ENCODE measurements around the gene C11orf68. TPM values are rescaled to one million over a fixed set of nuclear protein-coding genes. Genes with fewer than 3 reads are reported as not detected.

Gene C11orf68
- total and polyA plus RNA-seq, 10 of the 15 experiments (the other 5 are each of a cell fraction or from before 2014, with no cell fraction given) = 3.0 to 25.4 (median 16.7) TPM

DNA sequence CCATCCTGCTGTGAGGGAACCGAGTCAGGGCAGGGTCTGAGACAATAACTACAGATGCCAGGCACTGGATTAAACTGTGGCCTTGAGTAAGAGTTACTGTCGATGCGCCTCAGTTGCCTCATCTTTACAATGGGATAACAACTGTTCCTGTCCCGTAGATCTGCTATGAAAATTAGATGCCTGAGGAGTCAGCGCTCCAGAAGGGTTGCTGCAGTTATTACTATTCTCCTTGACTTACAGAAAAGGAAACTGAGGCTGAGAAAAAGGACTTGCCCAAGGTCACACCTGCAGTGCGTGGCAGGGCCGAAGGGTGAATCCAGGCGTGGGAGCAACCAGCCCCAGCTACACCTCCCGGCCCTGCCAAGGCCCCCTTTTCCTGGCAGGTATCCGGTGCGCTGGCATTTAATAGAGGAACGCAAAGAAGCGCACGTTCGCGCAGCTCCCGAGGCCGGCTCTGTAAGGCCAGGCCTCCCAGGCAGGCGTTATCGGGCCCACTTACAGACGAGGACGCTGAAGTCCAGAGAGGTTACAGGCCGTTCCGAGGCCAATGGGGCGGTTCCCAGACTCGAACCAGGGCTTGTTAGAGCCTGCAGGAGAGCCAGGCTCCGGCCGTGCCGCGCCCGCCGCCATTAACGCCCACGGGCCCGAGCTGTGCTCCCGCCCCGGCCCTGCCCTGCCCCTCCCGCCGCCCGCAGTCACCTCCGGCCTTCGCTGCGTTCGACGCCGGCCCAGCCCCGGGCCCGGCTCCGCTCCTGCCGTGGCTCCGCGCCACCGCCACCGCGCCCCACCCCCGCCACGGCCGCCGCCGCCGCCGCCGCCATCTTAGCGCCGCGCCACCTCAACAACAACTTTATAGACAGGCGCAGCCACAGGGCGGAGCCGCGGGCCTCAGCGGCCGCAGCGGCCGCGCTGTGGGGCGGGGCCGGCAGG, at the start of gene C11orf68 (continued):
- TF ChIP-seq ZNF274 (IDR thresholded peaks at IDR 0.05; ENCODE audit: insufficient read depth, insufficient read length) (no peak), SP1 (IDR thresholded peaks at IDR 0.05; ENCODE audit: low read depth, low read length) (no peak), SREBF1 (IDR thresholded peaks at IDR 0.05; ENCODE audit: low read length) (no peak), RELA (IDR thresholded peaks at IDR 0.05; ENCODE audit: borderline replicate concordance, partially characterized antibody) (peak; percentile 12), SUPT20H (IDR thresholded peaks at IDR 0.05; ENCODE audit: borderline replicate concordance, control insufficient read depth, low read depth, low read length) (no peak), ZNF384 (IDR thresholded peaks at IDR 0.05; ENCODE audit: borderline replicate concordance, low read depth, low read length) (no peak), DPF2 (IDR thresholded peaks at IDR 0.05) (peak; percentile 9; the same call in 1 of the 2 replicates), PAX5 (IDR thresholded peaks at IDR 0.05; ENCODE audit: borderline replicate concordance, low read depth, low read length) (no peak), SPI1 (IDR thresholded peaks at IDR 0.05; ENCODE audit: borderline replicate concordance, insufficient read depth, low read depth, low read length) (no peak), NFIC (IDR thresholded peaks at IDR 0.05; ENCODE audit: low read depth, low read length) (no peak), KDM1A (IDR thresholded peaks at IDR 0.05; ENCODE audit: borderline replicate concordance) (no peak), POLR2AphosphoS2 (IDR thresholded peaks at IDR 0.05; ENCODE audit: low read depth, low read length) (no peak), SIN3A (IDR thresholded peaks at IDR 0.05; ENCODE audit: low read depth, low read length) (no peak)
- TF ChIP-seq, protein P1, sequence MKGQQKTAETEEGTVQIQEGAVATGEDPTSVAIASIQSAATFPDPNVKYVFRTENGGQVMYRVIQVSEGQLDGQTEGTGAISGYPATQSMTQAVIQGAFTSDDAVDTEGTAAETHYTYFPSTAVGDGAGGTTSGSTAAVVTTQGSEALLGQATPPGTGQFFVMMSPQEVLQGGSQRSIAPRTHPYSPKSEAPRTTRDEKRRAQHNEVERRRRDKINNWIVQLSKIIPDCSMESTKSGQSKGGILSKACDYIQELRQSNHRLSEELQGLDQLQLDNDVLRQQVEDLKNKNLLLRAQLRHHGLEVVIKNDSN (IDR thresholded peaks at IDR 0.05; ENCODE audit: borderline replicate concordance, extremely low read length, insufficient read depth, low read depth, low read length) = no peak
- TF ChIP-seq, protein P2, sequence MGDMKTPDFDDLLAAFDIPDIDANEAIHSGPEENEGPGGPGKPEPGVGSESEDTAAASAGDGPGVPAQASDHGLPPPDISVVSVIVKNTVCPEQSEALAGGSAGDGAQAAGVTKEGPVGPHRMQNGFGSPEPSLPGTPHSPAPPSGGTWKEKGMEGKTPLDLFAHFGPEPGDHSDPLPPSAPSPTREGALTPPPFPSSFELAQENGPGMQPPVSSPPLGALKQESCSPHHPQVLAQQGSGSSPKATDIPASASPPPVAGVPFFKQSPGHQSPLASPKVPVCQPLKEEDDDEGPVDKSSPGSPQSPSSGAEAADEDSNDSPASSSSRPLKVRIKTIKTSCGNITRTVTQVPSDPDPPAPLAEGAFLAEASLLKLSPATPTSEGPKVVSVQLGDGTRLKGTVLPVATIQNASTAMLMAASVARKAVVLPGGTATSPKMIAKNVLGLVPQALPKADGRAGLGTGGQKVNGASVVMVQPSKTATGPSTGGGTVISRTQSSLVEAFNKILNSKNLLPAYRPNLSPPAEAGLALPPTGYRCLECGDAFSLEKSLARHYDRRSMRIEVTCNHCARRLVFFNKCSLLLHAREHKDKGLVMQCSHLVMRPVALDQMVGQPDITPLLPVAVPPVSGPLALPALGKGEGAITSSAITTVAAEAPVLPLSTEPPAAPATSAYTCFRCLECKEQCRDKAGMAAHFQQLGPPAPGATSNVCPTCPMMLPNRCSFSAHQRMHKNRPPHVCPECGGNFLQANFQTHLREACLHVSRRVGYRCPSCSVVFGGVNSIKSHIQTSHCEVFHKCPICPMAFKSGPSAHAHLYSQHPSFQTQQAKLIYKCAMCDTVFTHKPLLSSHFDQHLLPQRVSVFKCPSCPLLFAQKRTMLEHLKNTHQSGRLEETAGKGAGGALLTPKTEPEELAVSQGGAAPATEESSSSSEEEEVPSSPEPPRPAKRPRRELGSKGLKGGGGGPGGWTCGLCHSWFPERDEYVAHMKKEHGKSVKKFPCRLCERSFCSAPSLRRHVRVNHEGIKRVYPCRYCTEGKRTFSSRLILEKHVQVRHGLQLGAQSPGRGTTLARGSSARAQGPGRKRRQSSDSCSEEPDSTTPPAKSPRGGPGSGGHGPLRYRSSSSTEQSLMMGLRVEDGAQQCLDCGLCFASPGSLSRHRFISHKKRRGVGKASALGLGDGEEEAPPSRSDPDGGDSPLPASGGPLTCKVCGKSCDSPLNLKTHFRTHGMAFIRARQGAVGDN (IDR thresholded peaks at IDR 0.05) = no peak; the same call in 1 of the 2 replicates
- TF ChIP-seq, protein P3, sequence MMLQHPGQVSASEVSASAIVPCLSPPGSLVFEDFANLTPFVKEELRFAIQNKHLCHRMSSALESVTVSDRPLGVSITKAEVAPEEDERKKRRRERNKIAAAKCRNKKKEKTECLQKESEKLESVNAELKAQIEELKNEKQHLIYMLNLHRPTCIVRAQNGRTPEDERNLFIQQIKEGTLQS (IDR thresholded peaks at IDR 0.05; ENCODE audit: borderline replicate concordance, extremely low read depth, low read depth, low read length) = no peak
- TF ChIP-seq, protein P4, sequence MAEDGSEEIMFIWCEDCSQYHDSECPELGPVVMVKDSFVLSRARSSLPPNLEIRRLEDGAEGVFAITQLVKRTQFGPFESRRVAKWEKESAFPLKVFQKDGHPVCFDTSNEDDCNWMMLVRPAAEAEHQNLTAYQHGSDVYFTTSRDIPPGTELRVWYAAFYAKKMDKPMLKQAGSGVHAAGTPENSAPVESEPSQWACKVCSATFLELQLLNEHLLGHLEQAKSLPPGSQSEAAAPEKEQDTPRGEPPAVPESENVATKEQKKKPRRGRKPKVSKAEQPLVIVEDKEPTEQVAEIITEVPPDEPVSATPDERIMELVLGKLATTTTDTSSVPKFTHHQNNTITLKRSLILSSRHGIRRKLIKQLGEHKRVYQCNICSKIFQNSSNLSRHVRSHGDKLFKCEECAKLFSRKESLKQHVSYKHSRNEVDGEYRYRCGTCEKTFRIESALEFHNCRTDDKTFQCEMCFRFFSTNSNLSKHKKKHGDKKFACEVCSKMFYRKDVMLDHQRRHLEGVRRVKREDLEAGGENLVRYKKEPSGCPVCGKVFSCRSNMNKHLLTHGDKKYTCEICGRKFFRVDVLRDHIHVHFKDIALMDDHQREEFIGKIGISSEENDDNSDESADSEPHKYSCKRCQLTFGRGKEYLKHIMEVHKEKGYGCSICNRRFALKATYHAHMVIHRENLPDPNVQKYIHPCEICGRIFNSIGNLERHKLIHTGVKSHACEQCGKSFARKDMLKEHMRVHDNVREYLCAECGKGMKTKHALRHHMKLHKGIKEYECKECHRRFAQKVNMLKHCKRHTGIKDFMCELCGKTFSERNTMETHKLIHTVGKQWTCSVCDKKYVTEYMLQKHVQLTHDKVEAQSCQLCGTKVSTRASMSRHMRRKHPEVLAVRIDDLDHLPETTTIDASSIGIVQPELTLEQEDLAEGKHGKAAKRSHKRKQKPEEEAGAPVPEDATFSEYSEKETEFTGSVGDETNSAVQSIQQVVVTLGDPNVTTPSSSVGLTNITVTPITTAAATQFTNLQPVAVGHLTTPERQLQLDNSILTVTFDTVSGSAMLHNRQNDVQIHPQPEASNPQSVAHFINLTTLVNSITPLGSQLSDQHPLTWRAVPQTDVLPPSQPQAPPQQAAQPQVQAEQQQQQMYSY (CRISPR knock-in tag; IDR thresholded peaks at IDR 0.05) = no peak

All from GM12878 (cell line).